Activated naive CD4-positive, alpha-beta T cell treated with anti-CD3 and anti-CD28 coated beads, Interleukin-2, amount 50 U/mL, for 16 hours (primary cell): Measurements from ENCODE around the gene SRRM4.
"Not testable (repeated sequence)": the region's sequence is repeated elsewhere in the genome, so short reads cannot be mapped to it uniquely, and the experiment has no call there.

Experiments used
- DNase-seq: peaks from one replicate; pipeline ENCODE4 v3.0.0-alpha.2; 2020

Gene SRRM4

DNA sequence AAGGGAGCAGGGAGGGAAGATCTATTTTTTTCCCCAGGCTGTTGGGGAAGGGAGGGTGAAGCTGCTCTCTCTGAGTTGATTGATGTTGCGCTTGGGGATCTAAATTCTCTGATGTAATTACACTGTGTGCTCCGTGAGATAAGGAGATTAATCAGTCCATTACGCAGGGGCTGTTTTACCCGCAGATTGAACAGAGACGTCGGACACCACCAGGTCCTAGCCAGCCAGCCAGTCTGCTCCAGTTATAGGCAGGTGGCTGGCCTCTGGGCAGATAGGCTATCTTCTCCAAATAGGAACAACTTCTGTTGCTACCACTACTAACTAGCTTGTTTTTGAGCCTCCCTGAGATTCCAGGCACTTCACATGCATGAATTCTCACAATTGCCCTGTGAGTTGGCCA, 91.1 kb downstream of the SRRM4 start:
- DNase-seq, result no peak

DNA sequence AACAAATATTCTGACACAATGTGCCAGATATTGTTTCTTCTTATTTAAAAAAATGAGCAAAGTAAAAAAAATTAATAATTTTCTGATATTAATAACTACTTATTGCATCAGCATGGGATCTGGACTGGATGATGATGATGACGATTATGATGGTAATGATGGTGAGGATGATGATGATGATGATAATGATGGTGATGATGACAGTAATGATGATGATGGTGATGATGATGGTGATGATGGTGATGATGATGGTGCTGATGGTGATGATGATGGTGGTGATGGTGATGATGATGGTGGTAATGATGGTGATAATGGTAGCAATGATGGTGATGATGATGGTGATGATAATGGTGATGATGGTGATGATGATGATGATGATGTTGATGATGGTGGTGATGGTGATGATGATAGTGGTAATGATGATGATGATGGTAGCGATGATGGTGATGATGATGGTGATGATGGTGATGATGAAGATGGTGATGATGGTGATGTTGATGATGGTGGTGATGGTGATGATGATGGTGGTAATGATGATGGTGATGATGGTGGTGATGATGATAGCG, 94.0 kb downstream of the SRRM4 start:
- DNase-seq, result no peak

DNA sequence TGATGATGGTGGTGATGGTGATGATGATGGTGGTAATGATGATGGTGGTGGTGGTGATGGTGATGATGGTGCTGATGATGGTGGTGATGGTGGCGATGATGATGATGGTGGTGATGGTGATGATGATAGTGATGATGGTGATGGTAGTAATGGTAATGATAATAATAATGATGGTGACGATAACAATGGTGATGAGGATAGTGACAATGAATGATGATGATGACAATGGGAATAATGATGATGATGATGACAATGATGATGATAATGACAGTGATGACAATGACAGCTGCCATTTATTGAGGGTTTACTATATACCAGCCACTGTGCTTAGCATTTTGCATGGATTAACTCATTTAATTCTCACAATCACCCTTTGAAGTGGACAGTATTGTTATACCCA, 94.6 kb downstream of the SRRM4 start:
- no peak for DNase-seq

DNA sequence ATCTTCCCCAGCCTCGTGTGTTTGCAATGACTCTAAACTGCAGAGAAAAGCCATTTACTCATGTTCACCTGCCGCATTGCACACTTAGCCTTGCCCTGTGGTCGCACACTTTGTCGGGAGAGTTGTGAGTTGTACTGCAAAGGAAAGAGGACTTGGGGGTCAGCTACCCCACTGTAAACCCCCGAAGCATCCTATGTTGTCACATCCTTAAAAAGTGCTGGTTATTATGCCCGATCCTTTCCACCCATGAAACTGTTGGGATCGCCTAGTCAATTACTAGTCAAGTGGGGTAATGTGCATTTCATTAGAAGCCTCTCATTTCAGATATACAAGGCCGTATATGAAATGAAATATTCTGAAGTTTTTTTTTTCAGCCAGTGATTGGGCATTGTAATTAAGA, 98.2 kb downstream of the SRRM4 start:
- no peak for DNase-seq

DNA sequence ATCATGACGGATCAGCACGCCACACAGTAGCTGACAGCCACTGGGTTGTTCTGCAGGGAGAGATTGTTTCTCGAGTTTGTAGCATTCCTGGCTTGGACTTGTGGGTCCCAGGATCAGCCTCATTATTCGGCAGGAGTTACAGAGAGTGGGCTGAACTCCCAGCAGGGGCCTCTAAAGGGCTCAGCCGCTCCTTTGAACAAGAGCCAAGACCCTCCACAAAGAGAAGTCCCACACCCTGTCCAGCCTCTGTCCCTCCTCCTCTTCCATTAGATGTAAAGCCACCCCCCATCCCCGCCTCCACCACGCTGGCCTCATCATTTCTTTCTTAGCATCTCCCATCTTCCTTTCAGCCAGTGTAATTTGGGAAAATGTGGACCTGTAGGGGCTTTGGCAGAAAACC, 100.7 kb downstream of the SRRM4 start:
- DNase-seq, result no peak

DNA sequence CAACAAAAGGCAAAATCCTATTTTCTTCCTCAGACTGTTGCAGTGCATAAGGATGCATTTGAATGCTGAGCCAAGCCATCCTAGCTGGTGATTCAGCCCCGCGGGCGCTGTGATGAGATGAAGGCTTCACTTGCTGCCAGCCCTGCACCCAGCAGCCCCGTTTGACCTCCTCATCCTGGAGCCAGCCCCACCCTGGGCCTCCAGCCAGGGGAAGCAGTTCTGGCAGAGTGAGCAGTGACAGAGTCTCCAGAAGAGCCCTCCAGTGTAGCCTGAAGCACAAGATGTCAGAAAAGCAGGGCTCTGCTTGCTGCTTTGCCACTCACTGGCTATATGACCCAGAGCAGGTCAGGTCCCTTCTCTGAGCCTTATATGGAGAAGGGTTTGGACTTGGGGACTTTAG, 101.2 kb downstream of the SRRM4 start:
- DNase-seq, result no peak

DNA sequence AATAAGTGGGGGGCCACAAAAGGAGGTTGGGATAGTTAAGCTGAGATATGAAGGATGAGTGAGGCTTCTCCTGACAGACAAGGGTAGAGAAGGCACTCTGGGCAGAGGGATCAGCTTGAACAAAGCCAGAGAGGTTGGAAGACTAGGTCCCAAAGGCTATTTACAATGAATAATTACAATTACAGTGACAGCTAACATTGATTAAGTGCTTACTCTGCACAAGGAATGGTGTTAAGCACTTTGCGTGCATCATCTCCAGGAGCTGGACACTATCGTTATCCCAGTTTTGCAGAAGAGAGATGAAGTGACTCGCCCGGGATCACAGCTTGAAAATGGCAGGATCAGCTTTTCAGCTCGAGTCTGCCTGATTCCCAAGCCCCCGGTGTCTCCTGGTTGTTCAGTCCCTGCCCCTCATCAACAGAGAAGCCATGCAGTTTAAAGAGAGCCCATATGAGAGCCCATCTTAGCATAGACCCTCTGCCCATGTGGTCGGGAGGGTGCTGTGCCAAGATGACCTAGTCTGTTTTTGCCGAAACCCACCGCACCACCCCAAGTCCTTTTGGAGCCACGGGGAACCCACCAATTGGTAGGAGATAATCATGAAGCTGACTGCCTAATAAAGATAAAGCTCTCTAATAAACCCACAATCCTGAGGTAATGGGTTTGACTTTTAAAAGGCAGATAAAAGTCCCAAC, 107.5 kb downstream of the SRRM4 start:
- DNase-seq, result no peak

DNA sequence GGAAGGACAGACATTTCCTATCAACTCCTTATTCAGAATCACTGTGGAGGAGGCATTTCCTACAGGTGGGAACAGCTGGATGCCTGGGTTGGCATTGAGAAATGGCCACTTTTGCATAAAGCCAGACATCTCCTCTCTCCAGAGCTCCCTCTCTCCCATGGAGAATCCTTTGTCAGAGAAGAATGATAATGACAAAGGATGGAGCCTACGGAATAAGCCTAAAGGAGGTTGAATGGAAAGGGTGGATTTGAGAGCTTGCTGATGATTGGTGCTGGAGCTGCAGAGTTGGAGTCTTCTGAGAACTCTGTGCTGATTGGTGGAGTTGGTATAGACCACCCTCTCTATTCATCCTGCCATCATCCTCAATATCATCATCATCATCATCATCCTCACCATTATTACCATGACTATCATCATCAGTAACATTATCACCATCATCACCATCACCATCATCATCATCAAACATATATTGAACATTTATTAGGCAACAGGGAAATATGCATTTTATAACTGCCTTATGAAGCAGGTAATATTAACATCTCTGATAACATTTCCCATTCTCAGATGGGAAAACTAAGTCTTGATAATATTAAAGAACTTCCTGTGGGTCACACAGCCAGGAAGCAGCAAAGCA, 108.2 kb downstream of the SRRM4 start:
- no peak for DNase-seq

DNA sequence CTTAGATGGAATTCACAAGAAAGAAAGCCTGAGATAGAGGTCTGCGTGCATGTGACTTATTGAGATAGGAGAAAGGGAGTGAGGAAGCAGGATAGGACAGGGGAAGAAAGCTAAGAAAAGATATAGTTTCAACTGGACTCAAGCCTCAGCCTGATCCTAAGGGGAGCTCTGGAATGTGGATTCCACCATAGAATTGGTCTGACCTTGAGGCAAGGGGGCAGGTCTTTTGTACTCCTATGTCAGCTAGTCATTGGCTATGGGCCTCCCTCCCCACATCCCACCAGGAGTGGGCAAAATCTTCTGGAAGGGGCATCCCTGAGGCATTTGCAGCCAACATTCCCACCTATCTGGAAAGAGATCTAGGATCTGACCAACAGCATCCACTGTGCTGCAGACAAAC, 108.9 kb downstream of the SRRM4 start:
- DNase-seq, result no peak

DNA sequence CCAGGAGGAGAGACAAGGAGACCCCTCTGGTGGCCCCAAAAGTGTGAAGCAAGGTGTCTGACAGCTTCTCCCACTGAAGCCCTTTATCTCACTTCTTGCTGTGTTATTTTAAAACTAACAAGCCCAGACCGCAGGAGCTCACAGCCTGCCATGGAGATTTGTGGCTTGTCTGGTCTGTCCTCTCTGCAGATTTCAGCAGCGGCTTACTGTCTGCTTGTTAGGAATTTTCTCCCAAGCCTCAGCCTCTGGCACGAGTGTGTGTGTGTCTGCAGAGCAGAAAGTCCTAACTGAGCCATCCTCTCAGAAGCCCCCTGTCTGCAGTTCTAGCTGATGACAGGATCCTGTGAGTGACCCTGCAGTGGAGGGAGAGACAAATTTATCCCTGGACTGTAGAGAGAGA, 109.5 kb downstream of the SRRM4 start:
- no peak for DNase-seq

DNA sequence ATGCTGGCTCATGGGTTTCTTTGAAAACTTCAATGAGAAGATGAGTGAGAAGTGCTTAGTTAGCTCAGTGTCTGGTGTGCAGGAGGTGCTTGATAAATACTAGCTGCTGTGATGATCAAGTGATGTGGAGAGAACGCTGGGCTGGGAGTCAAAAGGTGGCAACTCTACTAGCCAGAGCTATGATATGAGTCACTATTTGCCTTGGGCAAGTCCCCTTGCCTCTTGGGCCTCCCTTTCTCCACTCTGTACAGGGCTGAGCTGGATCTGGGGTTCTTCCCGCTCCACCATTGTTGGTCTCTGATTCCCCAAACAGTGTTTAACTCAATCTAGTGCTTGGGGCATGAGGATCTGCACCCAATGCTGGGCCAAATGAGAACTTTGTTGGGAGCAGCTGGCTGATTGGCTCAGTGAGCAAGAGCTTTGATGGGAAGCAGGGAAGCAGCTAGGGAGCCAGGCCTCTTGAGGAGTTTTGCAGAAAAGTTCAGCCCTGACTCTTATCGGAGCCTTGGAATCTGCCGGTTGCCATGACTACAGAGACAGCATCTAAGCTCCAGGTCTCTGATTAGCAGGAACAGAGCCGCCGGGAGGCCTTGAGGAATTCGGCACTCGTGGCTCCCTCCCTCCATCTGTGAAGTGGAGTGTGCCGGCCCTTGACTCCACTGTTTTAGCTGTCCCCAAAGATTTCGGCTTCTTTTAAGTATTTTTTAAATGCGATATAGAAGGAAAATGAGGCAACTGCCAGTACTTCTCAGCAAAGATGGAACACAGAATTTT, 115.3 kb downstream of the SRRM4 start:
- no peak for DNase-seq

DNA sequence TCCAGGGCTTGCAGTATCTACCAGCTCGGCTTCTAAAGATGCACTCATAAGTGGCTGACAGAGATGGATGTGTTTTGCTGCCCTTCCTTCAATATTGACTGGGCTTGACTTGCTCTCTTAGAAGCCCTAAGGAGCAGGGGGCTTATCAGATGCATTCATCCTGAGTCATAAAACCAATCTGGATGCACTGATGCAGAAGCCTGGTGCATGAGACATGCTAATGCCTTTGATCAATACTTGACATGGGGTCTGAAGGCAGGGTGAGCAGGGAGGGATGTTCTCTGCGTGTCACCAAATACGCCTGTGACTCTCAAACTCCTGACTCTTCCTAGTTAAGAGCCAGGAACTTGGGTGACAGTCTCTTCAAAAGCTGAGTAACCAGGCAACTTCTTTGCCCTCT, 119.6 kb downstream of the SRRM4 start:
- no peak for DNase-seq

DNA sequence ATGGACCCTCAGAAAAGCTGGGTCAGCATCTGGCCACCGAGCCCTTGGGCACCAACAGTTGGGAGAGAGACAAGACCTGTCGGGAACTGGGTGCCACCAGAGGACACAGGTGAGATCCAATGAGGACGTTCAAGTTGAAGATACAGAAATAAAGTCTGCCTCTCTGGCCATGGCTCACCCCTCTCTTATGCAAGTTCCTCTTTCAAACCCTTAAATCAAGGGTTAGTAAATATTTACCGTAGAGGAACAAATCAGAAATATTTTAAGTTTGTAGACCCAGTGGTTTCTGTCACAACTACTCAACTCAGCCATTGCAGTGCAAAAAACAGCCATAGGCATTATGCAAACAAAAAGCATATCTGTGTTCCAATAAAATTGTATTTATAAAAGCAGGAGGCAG, 120.9 kb downstream of the SRRM4 start:
- no peak for DNase-seq

DNA sequence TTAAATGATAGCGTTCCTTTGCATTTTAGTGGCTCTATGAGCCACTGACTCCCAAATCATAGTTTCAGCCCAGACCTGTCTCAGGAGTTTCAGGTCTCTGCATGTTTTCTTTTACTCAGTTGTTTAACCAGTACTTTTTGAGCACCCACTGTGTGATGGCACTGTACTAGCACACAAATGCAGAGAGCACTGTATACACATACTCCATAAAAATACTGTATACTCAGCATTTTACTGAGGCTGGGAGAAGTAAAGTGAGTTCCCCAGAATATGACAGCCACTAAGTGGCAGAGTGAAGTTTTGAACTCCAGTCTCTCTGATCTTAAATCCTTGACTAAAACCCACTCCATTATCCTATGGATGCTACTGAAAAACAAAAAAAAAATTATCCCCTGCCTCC, 121.4 kb downstream of the SRRM4 start:
- no peak for DNase-seq

DNA sequence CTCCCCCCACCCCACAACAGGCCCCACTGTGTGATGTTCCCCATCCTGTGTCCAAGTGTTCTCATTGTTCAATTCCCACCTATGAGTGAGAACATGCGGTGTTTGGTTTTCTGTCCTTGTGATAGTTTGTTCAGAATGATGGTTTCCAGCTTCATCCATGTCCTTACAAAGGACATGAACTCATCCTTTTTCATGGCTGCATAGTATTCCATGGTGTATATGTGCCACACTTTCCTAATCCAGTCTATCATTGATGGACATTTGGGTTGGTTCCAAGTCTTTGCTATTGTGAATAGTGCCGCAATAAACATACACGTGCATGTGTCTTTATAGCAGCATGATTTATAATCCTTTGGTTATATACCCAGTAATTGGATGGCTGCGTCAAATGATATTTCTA, 123.6 kb downstream of the SRRM4 start:
- not testable (repeated sequence) for DNase-seq

DNA sequence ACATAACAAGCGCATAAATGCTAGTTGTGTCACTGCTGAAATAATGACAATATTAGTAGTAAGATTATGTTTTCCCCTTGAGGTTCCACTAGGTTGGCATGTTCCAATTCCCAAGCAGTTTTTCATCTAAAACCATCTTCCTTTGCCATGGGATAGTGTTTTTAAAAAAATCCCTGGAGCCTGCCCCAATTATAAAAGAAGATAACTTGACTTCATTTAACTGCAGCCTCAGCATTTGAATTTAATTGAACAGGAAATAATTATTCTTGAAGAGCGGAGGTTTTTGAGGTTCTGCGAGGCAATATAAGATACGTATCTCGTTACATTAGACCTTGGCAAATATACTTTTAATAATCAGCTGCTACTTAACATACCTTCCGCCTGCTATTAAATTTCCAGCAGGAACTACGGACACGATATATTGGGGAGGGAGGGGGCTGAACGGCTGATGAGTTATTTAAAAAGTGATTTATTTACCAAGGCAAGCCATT, 132.2 kb downstream of the SRRM4 start:
- DNase-seq, result no peak

DNA sequence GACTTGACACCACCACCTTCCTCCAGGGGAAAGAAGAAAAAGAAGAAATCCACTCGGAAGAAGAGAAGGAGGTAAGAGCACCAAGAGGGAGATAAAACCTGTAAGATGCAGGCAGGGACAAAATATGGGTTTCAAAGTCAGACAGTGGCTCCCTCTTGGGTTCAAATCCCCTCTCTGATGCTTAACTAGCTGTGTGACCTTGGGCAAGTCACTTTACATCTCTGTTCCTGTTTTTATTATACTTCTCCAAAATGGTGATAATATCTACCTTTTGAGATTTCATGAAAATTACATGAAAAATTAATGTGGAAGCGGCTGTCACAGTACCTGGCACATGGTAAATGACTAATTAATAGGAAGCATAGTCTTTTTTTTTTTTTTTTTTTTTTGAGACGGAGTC, 133.0 kb downstream of the SRRM4 start:
- DNase-seq, result no peak

DNA sequence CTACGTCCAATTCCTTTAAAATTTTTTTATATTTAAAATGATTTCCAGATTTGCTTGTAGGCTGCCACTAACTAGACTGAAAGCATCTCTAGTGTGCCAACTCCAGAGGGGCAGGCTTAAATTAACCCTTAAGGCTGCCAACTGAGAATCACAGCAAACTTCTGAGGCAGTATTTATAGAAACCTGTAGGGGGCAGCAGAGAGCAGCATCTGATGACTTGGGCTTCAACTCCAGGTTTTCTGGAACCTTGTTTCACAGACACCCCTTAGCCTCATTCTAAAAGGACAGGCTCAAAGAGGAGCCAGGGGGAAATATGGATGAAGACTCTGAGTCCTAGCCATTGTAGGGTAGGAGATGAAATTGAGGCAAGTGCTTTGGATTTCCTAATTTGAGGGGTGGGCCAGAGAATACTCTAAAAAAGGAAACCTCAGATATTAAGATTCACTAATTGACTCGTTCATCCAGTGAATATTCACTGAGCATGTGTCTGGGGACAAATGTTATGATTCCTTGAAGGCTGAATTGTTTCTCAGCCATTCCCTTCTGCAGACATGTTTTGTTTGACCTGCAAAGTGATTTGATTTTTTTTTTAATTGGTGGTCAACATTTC, 134.1 kb downstream of the SRRM4 start:
- no peak for DNase-seq

DNA sequence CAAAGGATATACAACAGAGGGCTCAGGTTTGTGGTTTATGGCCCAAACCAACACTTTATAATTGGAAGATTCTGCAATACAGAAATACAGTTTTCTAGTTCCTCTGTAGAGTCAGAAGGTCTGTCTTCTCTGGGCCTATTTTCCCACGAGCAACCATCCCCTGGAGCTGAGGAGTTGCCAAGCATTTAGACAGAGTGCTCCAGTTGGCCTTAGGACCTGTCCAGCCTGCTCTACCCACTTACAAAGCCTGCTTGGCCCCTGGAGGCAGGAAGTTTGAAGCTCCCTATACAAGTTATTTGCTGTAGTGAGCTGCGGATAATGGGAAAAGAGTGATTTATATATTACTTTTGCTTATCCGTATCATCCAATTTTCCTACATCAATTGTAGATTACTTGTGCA, 136.6 kb downstream of the SRRM4 start:
- DNase-seq, result no peak

DNA sequence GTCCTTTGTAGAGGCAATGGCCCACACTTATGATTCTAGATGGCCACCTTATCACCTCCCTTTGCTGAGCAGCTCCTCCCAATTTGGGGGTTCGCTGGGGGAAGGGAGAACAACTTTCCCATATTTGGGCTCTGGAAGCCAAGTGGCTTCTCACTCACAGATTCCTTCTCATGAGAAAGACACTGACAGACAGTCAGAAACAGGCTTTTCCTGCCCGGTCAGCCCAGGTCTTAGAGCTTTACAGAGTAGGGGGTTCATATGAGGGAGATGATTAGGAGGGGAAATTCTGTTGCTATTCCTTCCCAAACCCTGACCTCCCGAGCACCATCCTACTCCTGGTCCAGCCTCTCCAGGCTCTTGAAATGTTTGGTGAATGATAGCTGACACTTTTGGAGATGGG, 137.3 kb downstream of the SRRM4 start:
- no peak for DNase-seq

DNA sequence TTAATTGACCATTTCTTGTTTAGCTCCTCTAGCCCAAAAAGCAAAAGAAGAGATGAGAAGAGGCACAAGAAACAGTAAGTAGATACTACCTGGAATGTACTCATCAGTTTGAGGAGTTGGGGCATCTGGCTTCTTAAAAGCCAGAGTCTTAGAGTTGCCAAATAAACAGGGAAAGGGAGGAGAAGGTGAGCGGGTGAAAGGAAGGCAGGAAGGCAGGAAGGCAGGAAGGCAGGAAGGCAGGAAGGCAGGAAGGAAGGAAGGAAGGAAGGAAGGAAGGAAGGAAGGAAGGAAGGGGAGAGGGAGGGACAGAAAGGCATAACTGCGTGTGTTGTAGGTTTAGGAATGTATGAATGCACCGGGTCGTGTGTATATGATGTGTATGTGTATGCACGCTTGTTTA, 140.7 kb downstream of the SRRM4 start:
- DNase-seq, result no peak

DNA sequence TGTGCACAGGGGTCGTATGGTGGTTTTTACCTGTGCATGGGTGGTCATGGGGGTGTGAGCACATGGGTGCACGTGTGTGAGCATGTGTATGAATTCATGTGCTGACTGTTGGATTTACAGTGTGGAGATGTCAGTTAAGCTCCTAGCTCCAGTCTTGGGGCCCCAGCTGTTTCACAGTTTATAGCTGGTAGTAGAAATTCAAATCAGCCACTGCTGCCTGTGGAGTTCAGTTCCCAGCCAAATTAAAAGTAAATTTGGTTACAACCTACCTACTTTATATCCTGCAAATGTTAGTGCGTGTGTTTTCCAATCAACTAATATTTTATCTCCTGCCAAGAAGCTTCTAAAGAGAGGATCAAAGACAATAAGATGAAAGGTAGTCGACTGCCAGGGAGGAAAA, 141.4 kb downstream of the SRRM4 start:
- DNase-seq, result no peak

DNA sequence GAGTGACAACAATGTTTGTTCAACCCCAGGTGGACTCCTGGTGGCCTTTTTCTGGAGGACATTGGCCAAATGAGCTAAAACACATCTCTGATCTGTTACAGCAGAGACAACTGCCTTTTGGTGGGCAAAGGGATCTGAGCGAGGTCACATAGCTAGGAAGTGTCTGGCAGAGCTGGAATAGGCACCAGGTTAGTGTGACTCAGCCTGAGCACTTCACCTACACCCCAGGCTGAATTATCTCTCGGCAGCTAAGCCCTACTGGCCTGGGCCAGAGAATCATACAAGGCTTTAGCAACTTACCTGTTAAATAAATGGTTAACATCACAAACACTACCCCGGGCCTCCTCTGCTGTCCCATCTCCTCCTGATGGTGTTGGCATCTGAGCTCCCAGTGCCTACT, 147.2 kb downstream of the SRRM4 start:
- DNase-seq, result no peak
